Left lung (tissue), 10 donors: ENCODE results near the gene EGFR. TPM values are rescaled to one million over a fixed set of nuclear protein-coding genes. Genes with fewer than 3 reads are reported as not detected.

ENCODE experiments used
- ATAC-seq: fragments of 200-7000 bp; cut with Tn5 transposase; one replicate; pipeline ENCODE4 v1.9.1; 2020; ENCODE audit warnings: moderate library complexity
- DNase-seq, 4 donors: peaks; one replicate each; pipeline ENCODE4 v3.0.0-alpha.2; 2013 to 2020
- H3K27ac ChIP-seq, 2 donors: fragments of 200-600 bp; sonication (generic) in 1 of 2; one replicate each; pipeline versions ENCODE4 v1.5.0 to v1.8.0; 2020 to 2021
- H3K27me3 ChIP-seq, 2 donors: fragments of 200-600 bp; sonication (generic) in 1 of 2; one replicate each; pipeline versions ENCODE4 v1.5.0 to v1.8.0; 2020 to 2021
- H3K36me3 ChIP-seq, 2 donors: fragments of 200-600 bp; sonication (generic) in 1 of 2; one replicate each; pipeline versions ENCODE4 v1.5.0 to v1.8.0; 2020 to 2021
- H3K4me1 ChIP-seq, 2 donors: fragments of 200-600 bp; one replicate each; pipeline ENCODE4 v1.8.0; 2021
- H3K4me3 ChIP-seq, 2 donors: fragments of 200-600 bp; sonication (generic) in 1 of 2; one replicate each; pipeline versions ENCODE4 v1.5.0 to v1.8.0; 2020 to 2021; ENCODE audit warnings: mild to moderate bottlenecking in 1 of 2
- H3K9me3 ChIP-seq, 2 donors: fragments of 200-600 bp; sonication (generic) in 1 of 2; one replicate each; pipeline versions ENCODE4 v1.5.0 to v1.8.0; 2020 to 2021
- intact Hi-C, 2 donors: fragments of 100-400 bp; cut with DNase I; formaldehyde crosslinking; loops; one replicate each; pipeline versions ENCODE4 v1.11.2 to v1.14.2; 2022
- polyA plus RNA-seq, 6 donors: library from polyadenylated mRNA; unstranded; fragments of 120-200 nt; gene quantifications; one replicate each; pipeline ENCODE4 v1.2.1, GENCODE V29; 2013; ENCODE audit not compliant: insufficient read length in 6 of 6
- total RNA-seq, 2 donors: library from RNA; stranded (reverse); fragmentation: NEBNext Ultra II Directional; extraction: Animal tissue kit (Norgen Biotek cat#: 25700); gene quantifications; one replicate each; pipeline ENCODE4 v1.2.1, GENCODE V29; 2021
- TF ChIP-seq, protein P1 (sequence below), 2 donors: fragments of 200-600 bp; sonication (generic) in 1 of 2; IDR thresholded peaks; one replicate each; pipeline versions ENCODE4 v1.5.0 to v1.8.0; 2021; ENCODE audit warnings: antibody characterized with exemption in 2 of 2
- donor health status: DM: no; HTN: yes; CAD: no.
- donor health status: DM: no; HTN: no; CAD: no.

The EGFR gene
- total and polyA plus RNA-seq, 8 donors: 48.7 to 79.3 (median 54.1) TPM

DNA sequence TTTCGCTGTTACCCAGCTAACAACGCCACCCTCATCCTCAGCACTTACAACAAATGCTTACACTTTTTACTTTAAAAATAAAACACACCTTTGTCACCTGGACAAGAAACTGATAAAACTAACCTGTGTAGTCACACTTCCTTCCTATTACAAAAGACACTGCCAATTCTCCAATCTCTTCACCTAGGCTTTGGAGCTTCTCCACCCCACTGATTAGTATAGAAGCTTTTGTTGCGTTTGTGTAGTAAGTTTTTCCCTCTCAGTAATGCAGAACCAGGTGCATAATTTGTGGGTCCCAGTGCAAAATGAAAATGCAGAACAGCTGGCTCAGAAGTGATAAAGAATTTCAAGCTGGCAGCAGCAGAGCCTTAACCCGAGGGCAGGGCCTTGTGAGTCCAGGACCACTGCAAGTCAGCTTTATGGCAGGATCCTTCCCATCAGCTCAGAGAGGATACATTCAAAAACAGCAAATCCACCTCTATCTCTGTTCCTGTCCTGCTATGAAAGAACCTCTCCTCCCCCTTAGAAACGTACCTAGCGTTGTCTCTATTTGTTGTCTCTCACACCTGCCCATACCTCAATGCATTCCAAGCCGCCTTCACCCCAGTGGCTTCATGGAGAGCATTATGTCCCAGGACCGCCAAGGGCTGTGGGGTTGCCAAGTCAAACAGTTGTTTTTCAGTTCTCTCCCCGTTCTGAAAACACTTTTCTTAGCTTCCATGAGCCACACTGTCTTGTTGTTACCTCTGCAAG lies 40.3 kb upstream of the EGFR start:
- H3K9me3 ChIP-seq: no peaks in the 10 kb centered on the region
- H3K27ac ChIP-seq: no peak overlapping the region
- ATAC-seq: no peak
- no peak overlapping the region for H3K4me3 ChIP-seq
- no peak for DNase-seq
- H3K4me1 ChIP-seq: no peaks in the 10 kb centered on the region
- TF ChIP-seq, protein P1, sequence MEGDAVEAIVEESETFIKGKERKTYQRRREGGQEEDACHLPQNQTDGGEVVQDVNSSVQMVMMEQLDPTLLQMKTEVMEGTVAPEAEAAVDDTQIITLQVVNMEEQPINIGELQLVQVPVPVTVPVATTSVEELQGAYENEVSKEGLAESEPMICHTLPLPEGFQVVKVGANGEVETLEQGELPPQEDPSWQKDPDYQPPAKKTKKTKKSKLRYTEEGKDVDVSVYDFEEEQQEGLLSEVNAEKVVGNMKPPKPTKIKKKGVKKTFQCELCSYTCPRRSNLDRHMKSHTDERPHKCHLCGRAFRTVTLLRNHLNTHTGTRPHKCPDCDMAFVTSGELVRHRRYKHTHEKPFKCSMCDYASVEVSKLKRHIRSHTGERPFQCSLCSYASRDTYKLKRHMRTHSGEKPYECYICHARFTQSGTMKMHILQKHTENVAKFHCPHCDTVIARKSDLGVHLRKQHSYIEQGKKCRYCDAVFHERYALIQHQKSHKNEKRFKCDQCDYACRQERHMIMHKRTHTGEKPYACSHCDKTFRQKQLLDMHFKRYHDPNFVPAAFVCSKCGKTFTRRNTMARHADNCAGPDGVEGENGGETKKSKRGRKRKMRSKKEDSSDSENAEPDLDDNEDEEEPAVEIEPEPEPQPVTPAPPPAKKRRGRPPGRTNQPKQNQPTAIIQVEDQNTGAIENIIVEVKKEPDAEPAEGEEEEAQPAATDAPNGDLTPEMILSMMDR (IDR thresholded peaks at IDR 0.05): no peak
- intact Hi-C loops: no loop called here
- H3K36me3 ChIP-seq: no peaks in the 10 kb centered on the region
- H3K27me3 ChIP-seq: no peaks in the 10 kb centered on the region

DNA sequence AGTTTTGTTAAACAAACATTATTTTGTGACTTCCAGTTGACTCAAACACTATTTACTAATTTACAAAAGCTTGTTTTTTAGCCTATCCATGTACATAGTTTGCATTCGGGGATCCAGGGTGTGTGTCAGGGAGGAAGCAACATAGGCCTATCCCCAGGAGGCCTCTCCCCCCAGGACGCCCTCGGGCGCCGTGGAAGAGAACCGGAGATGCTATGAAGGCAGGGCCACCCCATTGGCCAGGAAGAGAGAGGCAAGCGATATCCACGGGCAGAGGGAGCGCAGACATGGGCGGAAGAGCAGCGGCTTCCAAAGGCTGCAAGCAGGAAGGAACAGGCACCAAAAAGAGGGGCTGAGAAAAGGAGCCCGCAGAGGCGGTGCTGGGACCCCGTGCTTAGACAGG lies 38.3 kb upstream of the EGFR start:
- no peaks in the 10 kb centered on the region for H3K9me3 ChIP-seq
- intact Hi-C loops: no loop called here

DNA sequence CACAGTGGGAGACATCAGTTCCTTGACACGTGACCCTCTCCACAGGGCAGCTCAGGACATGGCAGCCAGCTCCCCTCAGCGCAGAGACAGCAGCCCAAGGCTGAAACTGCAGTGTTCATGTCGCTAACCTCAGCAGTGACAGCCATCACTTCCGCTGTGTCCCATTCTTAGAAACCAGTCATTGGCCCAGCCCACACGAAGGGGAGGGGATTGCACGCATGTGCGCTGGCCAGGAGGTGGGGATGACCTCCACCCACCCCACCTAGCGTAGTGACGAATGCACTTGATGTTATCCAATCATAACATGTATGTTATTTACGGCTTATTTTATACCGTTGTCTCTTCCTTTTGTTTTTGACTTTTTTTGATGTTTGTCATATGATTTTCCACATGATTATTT lies 36.9 kb upstream of the EGFR start:
- H3K9me3 ChIP-seq: no peaks in the 10 kb centered on the region
- intact Hi-C loops: no loop called here
- no peak overlapping the region for H3K4me3 ChIP-seq
- H3K27me3 ChIP-seq: no peaks in the 10 kb centered on the region
- no peak for ATAC-seq
- TF ChIP-seq, protein P1 (IDR thresholded peaks at IDR 0.05): no peak
- no peaks in the 10 kb centered on the region for H3K36me3 ChIP-seq
- H3K4me1 ChIP-seq: no peaks in the 10 kb centered on the region
- no peak for DNase-seq
- H3K27ac ChIP-seq: no peak overlapping the region

More for the DNA sequence above, 38.3 kb upstream of the EGFR start:
- Histone ChIP-seq H3K27ac (no peak overlapping the region), H3K4me1 (no peaks in the 10 kb centered on the region), H3K36me3 (no peaks in the 10 kb centered on the region), H3K27me3 (no peaks in the 10 kb centered on the region), H3K4me3 (no peak overlapping the region)
- ATAC-seq (no peak), DNase-seq (no peak)
- TF ChIP-seq, protein P1 (IDR thresholded peaks at IDR 0.05): no peak

DNA sequence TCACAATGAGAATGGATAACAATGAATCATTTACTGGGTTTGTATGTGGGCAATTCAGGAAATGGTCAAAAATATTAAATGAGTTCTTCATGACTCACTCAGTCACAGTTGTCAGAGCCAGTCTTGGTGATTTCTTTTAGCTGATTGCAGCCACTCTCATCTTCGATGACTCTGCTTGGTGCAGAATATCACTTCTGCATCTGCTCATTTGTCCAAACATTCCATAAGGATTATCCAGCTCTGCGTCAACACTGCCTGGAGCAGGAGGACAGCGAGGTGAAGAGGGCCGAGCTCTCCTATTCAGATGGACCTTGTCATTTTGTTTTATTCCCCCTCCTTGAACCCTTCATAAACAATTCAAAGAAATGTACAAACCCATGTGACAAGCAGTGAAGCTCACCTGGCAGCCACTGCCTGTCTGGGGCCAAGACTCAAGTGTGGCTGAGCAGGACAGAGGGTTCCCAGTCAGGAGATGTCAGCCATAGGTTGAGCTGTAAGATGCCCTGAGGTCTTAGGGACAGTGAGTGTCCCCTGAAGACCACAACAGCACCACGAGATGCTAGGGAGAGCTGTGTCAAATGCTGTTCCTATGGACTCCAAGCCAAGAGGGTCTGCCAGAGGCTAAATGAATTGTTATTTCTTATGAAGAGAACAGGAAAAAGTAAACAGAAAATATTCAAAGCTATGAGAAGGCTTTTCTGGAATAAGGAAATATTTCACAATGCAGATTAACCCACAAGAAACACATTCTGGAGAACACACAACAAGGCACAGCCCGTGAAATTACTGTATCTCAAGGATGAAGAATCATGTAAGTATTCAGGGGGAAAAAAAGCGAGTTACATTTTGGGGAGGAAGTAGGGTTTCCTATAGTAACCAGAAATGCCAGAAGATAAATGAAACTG lies 33.1 kb upstream of the EGFR start:
- Histone ChIP-seq H3K4me3 (no peak overlapping the region), H3K27ac (no peak overlapping the region), H3K4me1 (no peaks in the 10 kb centered on the region), H3K9me3 (no peaks in the 10 kb centered on the region), H3K27me3 (no peaks in the 10 kb centered on the region), H3K36me3 (no peaks in the 10 kb centered on the region)
- intact Hi-C loops: no loop called here
- ATAC-seq (no peak), DNase-seq (peak in 1 of 4 donors; percentile 24)
- TF ChIP-seq, protein P1 (IDR thresholded peaks at IDR 0.05): no peak

DNA sequence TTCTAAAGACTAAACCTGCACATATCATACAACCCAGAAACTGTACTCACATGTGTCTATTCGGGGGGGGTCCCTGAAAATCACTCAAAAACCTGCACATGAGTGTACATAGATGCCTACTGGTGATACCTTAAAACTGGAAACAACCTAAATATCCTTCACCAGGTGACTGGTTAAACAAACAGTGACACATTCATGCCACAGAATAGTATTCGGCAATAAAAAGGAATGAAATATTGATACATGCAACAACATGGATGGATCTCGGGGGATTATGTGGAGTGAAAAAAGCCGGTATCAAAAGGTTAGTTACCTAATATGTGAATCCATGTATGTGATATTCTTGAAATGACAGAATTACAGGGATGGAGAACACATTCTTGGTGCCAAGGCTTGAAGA lies 32.1 kb upstream of the EGFR start:
- TF ChIP-seq, protein P1 (IDR thresholded peaks at IDR 0.05): no peak
- no peaks in the 10 kb centered on the region for H3K4me1 ChIP-seq
- H3K4me3 ChIP-seq: no peak overlapping the region
- no peaks in the 10 kb centered on the region for H3K9me3 ChIP-seq
- no peaks in the 10 kb centered on the region for H3K27me3 ChIP-seq
- ATAC-seq (no peak), DNase-seq (no peak)
- no peak overlapping the region for H3K27ac ChIP-seq
- intact Hi-C loops: no loop called here
- H3K36me3 ChIP-seq: no peaks in the 10 kb centered on the region
